H4 (cell line): ENCODE measurements around the gene FBXO17. TPM values are rescaled to one million over a fixed set of nuclear protein-coding genes. Genes with fewer than 3 reads are reported as not detected.
"Not testable (repeated sequence)": the region's sequence is repeated elsewhere in the genome, so short reads cannot be mapped to it uniquely, and the experiment has no call there.

Source experiments
- DNase-seq: peaks from one replicate; pipeline ENCODE4 v3.0.0-alpha.2; 2015; ENCODE audit warnings: low spot score
- total RNA-seq: library from RNA; depleted of rRNA; stranded (reverse); fragments of >200 nt; shearing (Covaris generic); gene quantifications from 2 replicates; pipeline ENCODE4 v1.2.3, GENCODE V29; 2014; rRNA removed

FBXO17 gene, protein sequence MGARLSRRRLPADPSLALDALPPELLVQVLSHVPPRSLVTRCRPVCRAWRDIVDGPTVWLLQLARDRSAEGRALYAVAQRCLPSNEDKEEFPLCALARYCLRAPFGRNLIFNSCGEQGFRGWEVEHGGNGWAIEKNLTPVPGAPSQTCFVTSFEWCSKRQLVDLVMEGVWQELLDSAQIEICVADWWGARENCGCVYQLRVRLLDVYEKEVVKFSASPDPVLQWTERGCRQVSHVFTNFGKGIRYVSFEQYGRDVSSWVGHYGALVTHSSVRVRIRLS
- 35.6 and 46.6 TPM in 2 replicates for total RNA-seq

GRCh38 chr19:38975214-38975860 is at the start of gene FBXO17:
TSS of gene FBXO17 (minus strand) at chr19:38975742. CDS start at chr19:38950319, 25,423 bp downstream.
- DNase-seq, result peak; percentile 63

- DNase-seq, result no peak
Measured at GRCh38 chr19:39024875-39025641, 49.5 kb upstream of the FBXO17 start.

- DNase-seq, result no peak
Measured at GRCh38 chr19:39021063-39021462, 45.5 kb upstream of the FBXO17 start.

- no peak for DNase-seq
Measured at GRCh38 chr19:39017646-39018045, 42.1 kb upstream of the FBXO17 start.

GRCh38 chr19:39017026-39017425 is 41.5 kb upstream of the FBXO17 start:
- no peak for DNase-seq

DNA sequence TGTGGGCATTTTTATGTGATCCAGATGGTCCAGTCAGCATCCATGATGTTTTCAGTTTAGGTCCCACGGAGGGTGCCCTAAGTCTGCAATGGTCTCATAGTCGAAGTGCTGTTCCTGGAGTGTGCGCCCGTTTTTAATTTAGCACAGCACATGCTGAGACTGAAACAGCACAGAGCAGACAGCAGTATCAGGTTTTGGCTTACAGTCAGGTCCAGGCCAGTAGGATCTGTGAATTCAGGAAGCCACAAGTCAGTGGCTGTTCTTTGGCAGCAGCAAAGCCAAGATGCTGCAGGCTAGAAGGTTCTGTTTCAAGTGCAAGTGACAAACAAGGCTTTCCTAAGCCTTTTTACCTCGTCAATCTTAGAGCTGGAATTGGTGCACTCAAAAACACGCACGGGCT is 38.5 kb upstream of the FBXO17 start:
- DNase-seq, result no peak

- DNase-seq, result no peak
Measured at GRCh38 chr19:39009001-39009400, 33.5 kb upstream of the FBXO17 start.

- DNase-seq, result no peak
Measured at GRCh38 chr19:39008137-39008536, 32.6 kb upstream of the FBXO17 start.

DNA sequence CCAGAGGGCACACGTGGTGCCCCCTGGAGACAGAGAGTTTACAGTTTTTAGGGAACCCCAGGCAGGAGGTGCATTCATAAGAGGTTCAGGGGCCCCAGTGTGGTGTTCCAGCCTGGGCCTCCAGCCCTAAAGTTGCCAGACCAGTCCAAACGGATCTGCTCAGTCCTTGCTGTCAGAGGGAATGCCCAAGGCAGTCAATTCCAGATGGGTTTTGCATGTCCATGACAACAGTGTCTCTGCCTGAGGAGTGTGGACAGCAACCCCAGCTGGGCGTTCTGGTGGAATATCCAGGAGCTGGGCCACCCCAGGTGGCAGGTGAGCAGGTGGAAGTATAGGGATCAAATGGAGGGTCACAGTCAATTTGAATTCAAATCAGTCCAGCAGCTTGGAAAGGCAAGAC is 31.6 kb upstream of the FBXO17 start:
- DNase-seq, result no peak

- DNase-seq, result no peak
Measured at GRCh38 chr19:39004403-39004802, 28.9 kb upstream of the FBXO17 start.

DNA sequence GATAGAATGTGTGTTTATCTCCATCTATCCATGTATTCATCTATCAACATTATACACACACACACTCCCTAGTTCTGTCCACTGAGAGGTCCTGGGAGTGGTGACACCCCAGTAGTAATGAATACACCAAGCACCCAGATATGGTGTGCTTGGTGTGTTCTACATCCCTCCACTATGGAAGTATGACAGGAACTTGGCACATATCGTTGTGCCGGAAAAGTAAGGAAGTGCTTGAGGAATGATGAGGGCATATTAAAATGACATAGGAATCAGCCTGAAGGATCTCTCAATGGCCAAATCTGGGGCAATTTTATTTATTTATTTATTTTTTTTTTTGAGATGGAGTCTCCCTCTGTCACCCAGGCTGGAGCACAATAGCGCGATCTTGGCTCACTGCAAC is 28.3 kb upstream of the FBXO17 start:
- DNase-seq, result no peak

- no peak for DNase-seq
Measured at GRCh38 chr19:39003188-39003587, 27.6 kb upstream of the FBXO17 start.

DNA sequence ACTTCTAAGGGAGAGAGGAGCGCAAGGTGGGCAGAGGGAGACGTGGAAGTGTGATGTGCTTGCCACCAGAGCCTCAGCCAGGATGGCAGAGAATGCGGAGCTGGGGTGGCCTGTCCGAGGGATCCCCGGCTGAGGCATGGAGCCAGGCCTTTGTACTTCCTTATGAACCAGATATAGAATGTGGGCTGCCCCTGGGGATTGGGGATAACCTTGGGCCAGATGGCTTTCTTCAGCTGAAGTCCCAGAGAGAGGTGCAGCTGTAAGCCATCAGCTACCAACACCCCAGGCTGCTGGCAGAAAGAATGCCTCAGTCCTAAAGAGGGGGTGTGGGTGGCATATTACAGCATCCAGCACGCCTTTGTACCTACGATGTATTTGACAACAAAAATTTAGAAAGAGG is 25.5 kb upstream of the FBXO17 start:
- no peak for DNase-seq

DNA sequence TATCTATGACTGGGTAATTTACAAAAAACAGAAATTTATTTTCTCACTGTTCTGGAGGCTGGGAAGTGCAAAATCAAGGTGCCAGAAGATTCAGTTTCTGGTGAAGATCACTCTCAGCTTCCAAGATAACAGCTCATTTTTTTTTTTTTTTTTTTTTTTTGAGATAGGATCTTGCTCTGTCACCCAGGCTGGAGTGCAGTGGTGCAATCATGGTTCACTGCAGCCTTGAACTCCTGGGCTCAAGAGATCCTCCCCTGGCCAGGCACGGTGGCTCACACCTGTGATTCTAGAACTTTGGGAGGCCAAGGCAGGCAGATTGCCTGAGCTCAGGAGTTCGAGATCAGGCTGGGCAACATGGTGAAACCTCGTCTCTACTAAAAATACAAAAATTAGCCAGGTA is 22.0 kb upstream of the FBXO17 start:
- DNase-seq, result not testable (repeated sequence)

- DNase-seq, result peak; percentile 74
Measured at GRCh38 chr19:38993271-38993670, 17.7 kb upstream of the FBXO17 start.

GRCh38 chr19:38990949-38991697 is 15.6 kb upstream of the FBXO17 start:
- peak; percentile 49 for DNase-seq

- DNase-seq, result not testable (repeated sequence)
Measured at GRCh38 chr19:38989614-38990013, 14.1 kb upstream of the FBXO17 start.

- DNase-seq, result peak; percentile 95
Measured at GRCh38 chr19:38989066-38989605, 13.6 kb upstream of the FBXO17 start.

DNA sequence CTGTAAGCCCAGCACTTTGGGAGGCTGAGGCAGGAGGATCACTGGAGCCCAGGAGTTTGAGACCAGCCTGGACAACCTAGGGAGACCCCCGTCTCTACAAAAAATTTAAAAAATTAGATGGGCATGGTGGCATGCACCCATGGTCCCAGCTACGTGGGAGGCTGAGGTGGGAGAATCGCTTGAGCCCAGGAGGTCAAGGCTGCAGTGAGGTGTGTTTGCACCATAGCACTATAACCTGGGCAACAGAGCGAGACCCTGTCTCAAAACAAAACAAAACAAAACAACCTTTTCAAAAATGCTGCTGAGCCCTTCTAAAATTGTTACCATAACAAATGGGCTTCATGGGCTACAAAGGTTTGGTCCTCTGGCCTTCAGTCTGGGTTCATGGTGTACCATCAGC is 13.1 kb upstream of the FBXO17 start:
- DNase-seq, result not testable (repeated sequence)

DNA sequence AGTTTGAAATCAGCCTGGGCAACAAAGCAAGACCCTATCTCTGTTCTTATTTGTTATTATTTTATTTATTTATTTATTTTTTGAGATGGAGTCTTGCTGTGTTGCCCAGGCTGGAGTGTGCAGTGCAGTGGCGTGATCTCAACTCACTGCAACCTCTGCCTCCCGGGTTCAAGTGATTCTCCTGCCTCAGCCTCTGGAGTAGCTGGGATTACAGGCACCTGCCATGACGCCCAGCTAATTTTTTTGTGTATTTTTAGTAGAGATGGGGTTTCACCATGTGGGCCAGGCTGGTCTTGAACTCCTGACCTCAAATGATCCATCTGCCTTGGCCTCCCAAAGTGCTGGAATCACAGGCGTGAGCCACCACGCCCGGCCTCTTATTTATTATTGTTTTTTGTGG is 12.2 kb upstream of the FBXO17 start:
- not testable (repeated sequence) for DNase-seq

DNA sequence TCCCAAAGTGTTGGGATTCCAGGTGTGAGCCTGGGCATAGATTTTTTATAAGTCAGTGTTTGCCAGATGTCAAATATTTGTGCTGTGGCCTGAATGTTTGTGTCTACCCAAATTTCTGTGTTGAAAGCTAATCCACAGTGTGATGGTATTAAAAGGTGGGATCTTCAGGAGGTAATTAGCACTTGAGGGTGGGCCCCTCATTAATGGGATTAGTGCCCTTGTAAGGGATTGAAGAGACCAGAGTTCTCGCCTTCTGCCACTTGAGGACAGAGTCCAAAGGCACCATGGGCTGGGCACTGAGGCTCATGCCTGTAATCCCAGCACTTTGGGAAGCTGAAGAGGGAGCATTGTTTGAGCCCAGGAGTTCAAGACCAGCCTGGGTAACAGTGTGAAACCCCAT is 9.7 kb upstream of the FBXO17 start:
- DNase-seq, result no peak
